ENCODE data around the gene TAF4B. TPM values are rescaled to one million over a fixed set of nuclear protein-coding genes. Genes with fewer than 3 reads are reported as not detected.
"Not testable (repeated sequence)": the region's sequence is repeated elsewhere in the genome, so short reads cannot be mapped to it uniquely, and the experiment has no call there.

The TAF4B gene, protein sequence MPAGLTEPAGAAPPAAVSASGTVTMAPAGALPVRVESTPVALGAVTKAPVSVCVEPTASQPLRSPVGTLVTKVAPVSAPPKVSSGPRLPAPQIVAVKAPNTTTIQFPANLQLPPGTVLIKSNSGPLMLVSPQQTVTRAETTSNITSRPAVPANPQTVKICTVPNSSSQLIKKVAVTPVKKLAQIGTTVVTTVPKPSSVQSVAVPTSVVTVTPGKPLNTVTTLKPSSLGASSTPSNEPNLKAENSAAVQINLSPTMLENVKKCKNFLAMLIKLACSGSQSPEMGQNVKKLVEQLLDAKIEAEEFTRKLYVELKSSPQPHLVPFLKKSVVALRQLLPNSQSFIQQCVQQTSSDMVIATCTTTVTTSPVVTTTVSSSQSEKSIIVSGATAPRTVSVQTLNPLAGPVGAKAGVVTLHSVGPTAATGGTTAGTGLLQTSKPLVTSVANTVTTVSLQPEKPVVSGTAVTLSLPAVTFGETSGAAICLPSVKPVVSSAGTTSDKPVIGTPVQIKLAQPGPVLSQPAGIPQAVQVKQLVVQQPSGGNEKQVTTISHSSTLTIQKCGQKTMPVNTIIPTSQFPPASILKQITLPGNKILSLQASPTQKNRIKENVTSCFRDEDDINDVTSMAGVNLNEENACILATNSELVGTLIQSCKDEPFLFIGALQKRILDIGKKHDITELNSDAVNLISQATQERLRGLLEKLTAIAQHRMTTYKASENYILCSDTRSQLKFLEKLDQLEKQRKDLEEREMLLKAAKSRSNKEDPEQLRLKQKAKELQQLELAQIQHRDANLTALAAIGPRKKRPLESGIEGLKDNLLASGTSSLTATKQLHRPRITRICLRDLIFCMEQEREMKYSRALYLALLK
- polyA plus RNA-seq (ENCODE audit: insufficient read length), result 5.6 TPM
- long read RNA-seq, donor 1, full-length matches to known transcripts, result 1 of 1 reads
- long read RNA-seq, donor 1, partial matches to known transcripts, result 0 of 1 reads
- long read RNA-seq, donor 1, other reads (novel, unspliced or antisense), result 0 of 1 reads
- long read RNA-seq, donor 2, full-length matches to known transcripts, result 1 of 1 reads
- long read RNA-seq, donor 2, partial matches to known transcripts, result 0 of 1 reads
- long read RNA-seq, donor 2, other reads (novel, unspliced or antisense), result 0 of 1 reads
- long read RNA-seq, donor 3, result 0 reads
- long read RNA-seq, donor 4, result 0 reads
- long read RNA-seq, donor 5, full-length matches to known transcripts, result 1 of 1 reads
- long read RNA-seq, donor 5, partial matches to known transcripts, result 0 of 1 reads
- long read RNA-seq, donor 5, other reads (novel, unspliced or antisense), result 0 of 1 reads
- long read RNA-seq, donor 6, full-length matches to known transcripts, result 1 of 1 reads
- long read RNA-seq, donor 6, partial matches to known transcripts, result 0 of 1 reads
- long read RNA-seq, donor 6, other reads (novel, unspliced or antisense), result 0 of 1 reads
- long read RNA-seq, donor 7, full-length matches to known transcripts, result 1 of 1 reads
- long read RNA-seq, donor 7, partial matches to known transcripts, result 0 of 1 reads
- long read RNA-seq, donor 7, other reads (novel, unspliced or antisense), result 0 of 1 reads
- long read RNA-seq, donor 8, result 0 reads

DNA sequence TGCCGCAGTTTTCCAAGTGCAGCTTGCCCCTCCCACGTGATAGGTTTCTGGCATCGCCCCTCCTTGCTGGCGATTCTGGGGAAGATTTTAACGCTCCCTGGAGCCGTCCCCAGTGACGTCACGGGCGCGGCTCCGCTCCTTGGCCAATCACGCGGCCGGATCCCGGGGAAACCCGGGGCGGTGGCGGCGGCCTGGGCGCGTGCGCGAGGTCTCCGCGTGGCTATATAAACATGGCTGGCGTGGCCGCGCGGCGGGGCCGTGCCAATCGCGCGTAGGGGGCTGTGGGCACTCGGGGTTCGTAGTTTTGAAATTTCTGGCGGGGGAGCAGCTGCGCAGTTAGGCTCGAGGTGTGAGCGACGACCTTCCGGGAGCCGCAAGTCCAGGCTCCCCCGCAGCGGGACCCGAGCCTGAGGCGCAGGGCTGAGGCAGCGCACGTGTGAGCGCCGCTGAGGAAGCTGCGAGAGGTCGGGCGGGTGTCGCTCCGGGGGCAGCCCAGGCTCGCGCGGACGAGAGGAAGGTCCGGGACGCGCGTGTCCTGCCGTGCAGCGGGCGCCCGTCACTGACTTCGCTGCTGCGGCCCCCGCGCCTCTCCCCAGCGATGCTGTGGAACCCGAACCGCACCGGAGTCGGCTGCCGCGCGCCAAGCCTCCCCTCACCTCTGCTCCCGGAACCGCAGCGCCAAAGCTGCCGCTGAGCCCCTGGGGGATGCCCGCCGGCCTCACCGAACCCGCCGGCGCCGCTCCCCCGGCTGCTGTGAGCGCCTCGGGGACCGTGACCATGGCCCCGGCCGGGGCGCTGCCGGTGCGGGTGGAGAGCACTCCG lies at the start of gene TAF4B:
TAF4B (plus strand) TSS at position 217 of the 822 bp plus-strand sequence; CDS start at position 706, 489 bp downstream.
- peak; percentile 92 for DNase-seq

DNA sequence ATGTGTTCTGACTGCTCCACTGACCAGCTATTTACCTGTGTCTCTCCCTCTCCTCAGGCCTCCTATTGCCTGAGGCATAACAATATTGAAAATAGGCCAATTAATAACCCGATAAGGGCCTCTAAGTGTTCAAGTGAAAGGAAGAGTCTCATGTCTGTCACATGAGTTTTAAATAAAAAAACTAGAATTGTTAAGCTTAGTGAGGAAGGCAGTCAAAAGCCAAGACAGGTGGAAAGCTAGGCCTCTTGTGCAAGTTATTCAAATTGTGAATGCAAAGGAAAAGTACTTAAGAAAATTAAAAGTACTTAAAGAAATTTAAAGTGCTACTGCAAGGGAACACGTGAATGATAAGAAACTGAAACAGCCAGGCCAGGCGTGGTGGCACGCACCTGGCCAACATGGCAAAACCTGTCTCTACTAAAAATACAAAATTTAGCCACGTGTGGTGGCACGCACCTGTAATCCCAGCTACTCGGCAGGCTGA lies 44.9 kb upstream of the TAF4B start:
- no peak for DNase-seq

- DNase-seq, result no peak
These were observed 42.7 kb upstream of the TAF4B start for GRCh38 chr18:26183395-26184112.

GRCh38 chr18:26185267-26185666 lies 41.0 kb upstream of the TAF4B start:
- no peak for DNase-seq

DNA sequence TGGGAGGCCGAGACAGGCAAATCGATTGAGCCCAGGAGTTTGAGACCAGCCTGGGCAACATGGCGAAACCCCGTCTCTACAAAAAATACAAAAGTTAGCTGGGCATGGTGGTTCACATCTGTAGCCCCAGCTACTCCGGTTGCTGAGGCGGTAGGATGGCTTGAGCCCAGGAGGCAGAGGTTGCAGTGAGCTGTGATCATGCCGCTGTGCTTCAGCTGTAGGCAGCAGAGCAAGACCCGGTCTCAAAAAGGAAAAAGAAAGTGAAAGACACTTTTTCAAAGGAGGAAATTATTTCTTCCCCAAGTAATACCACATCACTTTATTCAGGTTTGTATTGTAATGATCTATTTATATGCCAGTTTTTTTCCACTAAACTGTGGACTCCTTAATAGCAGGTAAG lies 35.7 kb upstream of the TAF4B start:
- DNase-seq, result no peak

GRCh38 chr18:26192233-26192632 lies 34.0 kb upstream of the TAF4B start:
- no peak for DNase-seq

- no peak for DNase-seq
These were observed 29.6 kb upstream of the TAF4B start for GRCh38 chr18:26196605-26197004.

GRCh38 chr18:26202001-26202400 lies 24.2 kb upstream of the TAF4B start:
- DNase-seq, result not testable (repeated sequence)

- no peak for DNase-seq
These were observed 20.9 kb upstream of the TAF4B start for GRCh38 chr18:26205318-26205717.

DNA sequence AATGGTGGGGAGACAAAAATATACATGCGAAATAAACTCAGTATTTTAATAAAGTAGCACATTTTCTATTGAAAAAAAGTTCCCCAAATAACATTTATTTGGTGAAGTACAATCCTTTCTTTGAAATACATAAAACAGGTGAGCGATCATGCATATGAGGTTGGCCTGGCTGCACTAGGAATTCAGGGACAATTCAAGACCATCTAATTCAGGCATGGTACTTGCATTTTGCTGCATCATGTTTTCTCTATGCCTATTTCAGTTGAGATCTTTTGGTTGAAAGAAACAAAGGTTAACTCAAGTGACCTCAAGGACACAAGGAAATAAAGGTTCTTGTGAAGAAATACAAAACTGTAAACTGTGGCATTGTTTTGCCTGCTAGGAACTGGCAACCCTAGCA lies 19.8 kb upstream of the TAF4B start:
- no peak for DNase-seq

GRCh38 chr18:26207937-26208336 lies 18.3 kb upstream of the TAF4B start:
- no peak for DNase-seq

- no peak for DNase-seq
These were observed 17.3 kb upstream of the TAF4B start for GRCh38 chr18:26208977-26209376.

GRCh38 chr18:26210147-26210546 lies 16.1 kb upstream of the TAF4B start:
- DNase-seq, result no peak

GRCh38 chr18:26215247-26215970 lies 10.8 kb upstream of the TAF4B start:
- DNase-seq, result no peak

- no peak for DNase-seq
These were observed 1.1 kb upstream of the TAF4B start for GRCh38 chr18:26225022-26225693.

- DNase-seq, result no peak
These were observed 373 bp upstream of the TAF4B start for GRCh38 chr18:26225915-26226228.

DNA sequence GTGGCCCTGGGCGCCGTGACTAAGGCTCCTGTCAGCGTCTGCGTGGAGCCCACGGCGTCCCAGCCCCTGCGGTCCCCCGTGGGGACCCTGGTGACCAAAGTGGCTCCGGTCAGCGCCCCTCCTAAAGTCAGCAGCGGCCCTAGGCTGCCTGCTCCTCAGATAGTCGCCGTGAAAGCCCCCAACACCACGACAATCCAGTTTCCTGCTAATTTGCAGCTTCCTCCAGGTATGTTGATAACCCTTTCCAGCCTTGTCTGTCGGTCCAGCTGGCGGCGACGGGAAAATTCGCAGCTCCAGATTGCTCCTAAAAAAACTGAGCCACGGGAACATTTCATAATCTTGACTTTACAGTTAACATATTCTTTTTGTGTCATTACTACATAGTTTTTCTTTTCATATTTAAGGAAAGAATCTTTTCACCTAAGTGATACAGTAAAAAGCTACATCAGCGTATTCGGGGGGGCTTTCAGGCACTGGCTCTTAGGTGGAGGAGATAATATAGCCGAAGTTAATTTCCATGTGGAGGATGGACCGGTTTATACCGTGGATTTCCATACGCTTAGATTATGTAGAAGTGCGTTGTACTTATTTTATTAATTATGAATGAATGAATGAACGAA lies 916 bp downstream of the TAF4B start:
- DNase-seq, result no peak

DNA sequence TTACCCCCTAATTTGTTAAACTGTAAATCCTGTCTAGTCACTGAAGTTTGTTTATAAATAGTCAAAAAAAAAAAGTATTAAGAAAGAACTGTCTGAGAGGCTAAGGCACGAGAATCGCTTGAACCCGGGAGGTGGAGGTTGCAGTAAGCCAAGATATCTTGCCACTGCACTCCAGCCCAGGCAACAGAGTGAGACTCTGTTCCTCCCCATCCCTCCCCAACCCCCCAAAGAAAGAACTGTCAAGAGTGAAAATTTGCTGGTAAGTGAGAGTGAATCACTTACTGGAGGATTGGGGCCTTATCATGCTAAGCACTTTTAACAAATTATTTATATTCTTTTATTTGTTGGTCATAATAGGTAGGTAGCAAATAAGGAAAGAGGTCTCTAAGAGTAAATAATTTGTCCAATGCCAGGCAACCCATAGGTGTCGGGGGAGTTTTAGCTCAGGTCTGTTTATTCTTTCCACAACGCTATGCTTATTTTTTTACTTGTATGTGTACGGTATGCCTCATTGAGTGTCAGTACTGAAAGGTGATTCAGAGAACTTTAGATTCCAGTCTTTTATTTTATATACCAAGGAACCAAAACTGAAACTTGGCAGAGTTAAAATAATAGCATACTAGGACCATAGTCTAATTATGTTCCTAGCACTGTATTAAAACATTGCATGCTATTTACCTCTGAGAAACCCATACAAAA lies 2.5 kb downstream of the TAF4B start:
- DNase-seq, result no peak
